OCI-LY1 (cell line): ENCODE results near the gene RAPGEF5.

Experiments
- H2AFZ ChIP-seq: fragments of 200-600 bp; sonication (generic), shearing (Covaris generic); 2 replicates; pipeline ENCODE4 v1.6.0; 2014; ENCODE audit warnings: antibody characterized with exemption, mild to moderate bottlenecking, low read length
- H3F3A ChIP-seq: fragments of 200-600 bp; sonication (generic), shearing (Covaris generic); 2 replicates; pipeline ENCODE4 v1.6.0; 2014; ENCODE audit warnings: mild to moderate bottlenecking, antibody characterized with exemption, low read length, moderate library complexity; ENCODE audit not compliant: insufficient read depth
- H3K27ac ChIP-seq: fragments of 200-600 bp; sonication (generic); 2 replicates; pipeline ENCODE4 v1.5.1; 2014; ENCODE audit warnings: low read length, mixed run types, mild to moderate bottlenecking, low read depth; ENCODE audit not compliant: poor library complexity, severe bottlenecking
- H3K27me3 ChIP-seq: fragments of 200-600 bp; sonication (generic); 2 replicates; pipeline ENCODE4 v1.6.0; 2014; ENCODE audit warnings: antibody characterized with exemption, mild to moderate bottlenecking, low read length, moderate library complexity; ENCODE audit not compliant: insufficient read depth
- H3K36me3 ChIP-seq: fragments of 200-600 bp; sonication (generic); 2 replicates; pipeline ENCODE4 v1.6.1; 2014; ENCODE audit warnings: mild to moderate bottlenecking, antibody characterized with exemption, low read length, moderate library complexity, mixed read lengths; ENCODE audit not compliant: insufficient read depth
- H3K4me1 ChIP-seq: fragments of 200-600 bp; sonication (generic); 2 replicates; pipeline ENCODE4 v1.5.1; 2014; ENCODE audit warnings: mild to moderate bottlenecking, low read length, moderate library complexity; ENCODE audit not compliant: insufficient read depth, severe bottlenecking
- H3K4me2 ChIP-seq: fragments of 200-600 bp; sonication (generic), shearing (Covaris generic); 2 replicates; pipeline ENCODE4 v1.6.1; 2014; ENCODE audit warnings: low read length
- H3K4me3 ChIP-seq: fragments of 200-600 bp; sonication (generic); 2 replicates; pipeline ENCODE4 v1.5.1; 2014; ENCODE audit warnings: low read length, low read depth, mild to moderate bottlenecking, mixed read lengths; ENCODE audit not compliant: poor library complexity, severe bottlenecking
- H3K79me2 ChIP-seq: fragments of 200-600 bp; shearing (Covaris generic); 2 replicates; pipeline ENCODE4 v1.6.1; 2016; ENCODE audit warnings: mixed run types, low read length, mixed read lengths; ENCODE audit not compliant: insufficient read depth
- H3K9ac ChIP-seq: fragments of 200-600 bp; sonication (generic), shearing (Covaris generic); 2 replicates; pipeline ENCODE4 v1.6.1; 2014; ENCODE audit warnings: mild to moderate bottlenecking, low read length, mixed read lengths
- H3K9me2 ChIP-seq: fragments of 200-600 bp; sonication (generic), shearing (Covaris generic); 2 replicates; pipeline ENCODE4 v1.6.1; 2014; ENCODE audit warnings: low read depth, mild to moderate bottlenecking, low read length, mixed read lengths
- H3K9me3 ChIP-seq: fragments of 200-600 bp; shearing (Covaris generic); 2 replicates; pipeline ENCODE4 v1.6.1; 2014; ENCODE audit warnings: low read length, mixed read lengths
- H4K20me1 ChIP-seq: fragments of 200-600 bp; sonication (generic), shearing (Covaris generic); 2 replicates; pipeline ENCODE4 v1.6.0; 2016; ENCODE audit warnings: mild to moderate bottlenecking, low read length; ENCODE audit not compliant: insufficient read depth
- EZH2 ChIP-seq: fragments of 200-600 bp; sonication (generic), shearing (Covaris generic); IDR thresholded peaks from 2 replicates; pipeline ENCODE4 v1.8.0; 2017; ENCODE audit warnings: borderline replicate concordance, mixed run types, mild to moderate bottlenecking, antibody characterized with exemption, low read length, moderate library complexity, mixed read lengths
- TF ChIP-seq, protein P1 (sequence below): fragments of 200-600 bp; sonication (generic), shearing (Covaris generic); IDR thresholded peaks from 2 replicates; pipeline ENCODE4 v1.5.1; 2017; ENCODE audit warnings: mild to moderate bottlenecking, antibody characterized with exemption, low read length, moderate library complexity, mixed read lengths

The RAPGEF5 gene

DNA sequence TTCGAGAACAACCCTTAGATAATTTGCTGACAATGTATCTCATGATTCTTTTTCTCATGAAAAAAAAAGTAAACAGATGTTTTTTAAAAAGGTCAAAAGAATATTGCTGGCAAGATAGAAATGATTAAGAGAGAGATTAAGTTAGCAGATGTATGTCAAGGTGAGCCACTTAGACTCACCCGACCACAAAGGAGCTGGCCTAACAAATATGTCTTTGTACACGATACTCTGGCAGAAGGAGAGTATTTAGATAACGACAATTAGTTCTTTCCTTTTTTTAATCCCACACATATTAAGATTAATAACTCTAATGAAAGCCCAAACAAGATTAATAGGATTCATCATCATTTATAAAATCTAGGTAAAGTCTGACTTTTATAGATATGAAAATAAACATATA is 156.7 kb downstream of the RAPGEF5 start:
- H3K27me3 ChIP-seq = no peaks in the 10 kb centered on the region

GRCh38 chr7:22197376-22197775 is 159.6 kb downstream of the RAPGEF5 start:
- Histone ChIP-seq H3K4me3 (no peak overlapping the region), H3K4me2 (no peak overlapping the region), H3K27ac (no peak overlapping the region), H3K9ac (no peak overlapping the region), H3K79me2 (no peaks in the 10 kb centered on the region), H3F3A (no peaks in the 10 kb centered on the region), H3K4me1 (no peaks in the 10 kb centered on the region), H3K27me3 (no peaks in the 10 kb centered on the region), H3K9me3 (no peaks in the 10 kb centered on the region), H4K20me1 (no peaks in the 10 kb centered on the region), H2AFZ (no peak overlapping the region), H3K36me3 (peaks cover 16% of the 10 kb centered on the region), H3K9me2 (no peaks in the 10 kb centered on the region)
- no peak for TF ChIP-seq EZH2
- TF ChIP-seq, protein P1, sequence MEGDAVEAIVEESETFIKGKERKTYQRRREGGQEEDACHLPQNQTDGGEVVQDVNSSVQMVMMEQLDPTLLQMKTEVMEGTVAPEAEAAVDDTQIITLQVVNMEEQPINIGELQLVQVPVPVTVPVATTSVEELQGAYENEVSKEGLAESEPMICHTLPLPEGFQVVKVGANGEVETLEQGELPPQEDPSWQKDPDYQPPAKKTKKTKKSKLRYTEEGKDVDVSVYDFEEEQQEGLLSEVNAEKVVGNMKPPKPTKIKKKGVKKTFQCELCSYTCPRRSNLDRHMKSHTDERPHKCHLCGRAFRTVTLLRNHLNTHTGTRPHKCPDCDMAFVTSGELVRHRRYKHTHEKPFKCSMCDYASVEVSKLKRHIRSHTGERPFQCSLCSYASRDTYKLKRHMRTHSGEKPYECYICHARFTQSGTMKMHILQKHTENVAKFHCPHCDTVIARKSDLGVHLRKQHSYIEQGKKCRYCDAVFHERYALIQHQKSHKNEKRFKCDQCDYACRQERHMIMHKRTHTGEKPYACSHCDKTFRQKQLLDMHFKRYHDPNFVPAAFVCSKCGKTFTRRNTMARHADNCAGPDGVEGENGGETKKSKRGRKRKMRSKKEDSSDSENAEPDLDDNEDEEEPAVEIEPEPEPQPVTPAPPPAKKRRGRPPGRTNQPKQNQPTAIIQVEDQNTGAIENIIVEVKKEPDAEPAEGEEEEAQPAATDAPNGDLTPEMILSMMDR = no peak

More for the DNA sequence above, 156.7 kb downstream of the RAPGEF5 start:
- Histone ChIP-seq H3K9me3 (no peaks in the 10 kb centered on the region), H3K27ac (no peak overlapping the region), H3K79me2 (no peaks in the 10 kb centered on the region), H3K4me2 (no peak overlapping the region), H2AFZ (no peak overlapping the region), H3K9ac (no peak overlapping the region), H3K4me1 (no peaks in the 10 kb centered on the region), H4K20me1 (no peaks in the 10 kb centered on the region), H3F3A (no peaks in the 10 kb centered on the region), H3K9me2 (no peaks in the 10 kb centered on the region), H3K4me3 (no peak overlapping the region), H3K36me3 (peaks cover 9% of the 10 kb centered on the region)
- TF ChIP-seq EZH2 = no peak
- TF ChIP-seq, protein P1 = no peak

- TF ChIP-seq, protein P1 = no peak
- no peak for TF ChIP-seq EZH2
- Histone ChIP-seq H3K4me2 (no peak overlapping the region), H3K79me2 (no peaks in the 10 kb centered on the region), H3K27ac (no peak overlapping the region), H3K4me3 (no peak overlapping the region), H3K27me3 (no peaks in the 10 kb centered on the region), H3F3A (no peaks in the 10 kb centered on the region), H3K4me1 (no peaks in the 10 kb centered on the region), H4K20me1 (no peaks in the 10 kb centered on the region), H3K9ac (no peak overlapping the region), H3K9me3 (no peaks in the 10 kb centered on the region), H3K36me3 (peaks cover 26% of the 10 kb centered on the region), H2AFZ (no peak overlapping the region), H3K9me2 (no peaks in the 10 kb centered on the region)
Measured at GRCh38 chr7:22196429-22196828, 160.5 kb downstream of the RAPGEF5 start.
